MV-4-11 (cell line): ENCODE results near the gene EMILIN2.

Experiments
- DNase-seq: peaks from one replicate; lab custom pipeline; 2025; lab: John Stamatoyannopoulos, UW

Gene EMILIN2

GRCh38 chr18:2900684-2901422 lies 54.0 kb downstream of the EMILIN2 start:
- DNase-seq = no peak

GRCh38 chr18:2901423-2901985 lies 54.7 kb downstream of the EMILIN2 start:
- no peak for DNase-seq

- DNase-seq = no peak
These were observed 55.5 kb downstream of the EMILIN2 start for GRCh38 chr18:2902327-2902726.

GRCh38 chr18:2903006-2903405 lies 56.2 kb downstream of the EMILIN2 start:
- no peak for DNase-seq

- peak; percentile 76 for DNase-seq
These were observed 59.3 kb downstream of the EMILIN2 start for GRCh38 chr18:2905854-2906703.

GRCh38 chr18:2906704-2907549 lies 60.1 kb downstream of the EMILIN2 start:
- DNase-seq = peak; percentile 4

GRCh38 chr18:2907550-2908135 lies 60.8 kb downstream of the EMILIN2 start:
- DNase-seq = peak; percentile 72

GRCh38 chr18:2908166-2908945 lies 61.5 kb downstream of the EMILIN2 start:
- DNase-seq = no peak

- DNase-seq = no peak
These were observed 62.1 kb downstream of the EMILIN2 start for GRCh38 chr18:2908946-2909335.

GRCh38 chr18:2909431-2910140 lies 62.8 kb downstream of the EMILIN2 start:
- no peak for DNase-seq

GRCh38 chr18:2910261-2910660 lies 63.5 kb downstream of the EMILIN2 start:
- DNase-seq = no peak

- no peak for DNase-seq
These were observed 64.1 kb downstream of the EMILIN2 start for GRCh38 chr18:2910751-2911425.

GRCh38 chr18:2911533-2911932 lies 64.7 kb downstream of the EMILIN2 start:
- DNase-seq = no peak

- DNase-seq = no peak
These were observed 65.8 kb downstream of the EMILIN2 start for GRCh38 chr18:2912357-2913299.

GRCh38 chr18:2913398-2914005 lies 66.7 kb downstream of the EMILIN2 start:
- no peak for DNase-seq

- DNase-seq = no peak
These were observed 67.5 kb downstream of the EMILIN2 start for GRCh38 chr18:2914185-2914880.

- no peak for DNase-seq
These were observed 68.1 kb downstream of the EMILIN2 start for GRCh38 chr18:2914881-2915240.
